Measurements from ENCODE around the gene SRP68.
"Not testable (repeated sequence)": the region's sequence is repeated elsewhere in the genome, so short reads cannot be mapped to it uniquely, and the experiment has no call there.

The SRP68 gene

GRCh38 chr17:76076765-76077583 lies 4.7 kb upstream of the SRP68 start:
- peak; percentile 55 for DNase-seq

- no peak for DNase-seq
Observed at GRCh38 chr17:76076146-76076764, 3.9 kb upstream of the SRP68 start.

- DNase-seq, result peak; percentile 50
Observed at GRCh38 chr17:76075364-76076145, 3.2 kb upstream of the SRP68 start.

GRCh38 chr17:76074390-76075363 lies 2.4 kb upstream of the SRP68 start, which contains the start of gene GALR2:
GALR2 (plus strand) TSS chr17:76074781; CDS start chr17:76074884, 103 bp downstream.
- DNase-seq, result peak; percentile 31

- peak; percentile 56 for DNase-seq
Observed at GRCh38 chr17:76071531-76072147, 678 bp downstream of the SRP68 start.

- no peak for DNase-seq
Observed at GRCh38 chr17:76065775-76066174, 6.5 kb downstream of the SRP68 start.

- peak; percentile 75 for DNase-seq
Observed at GRCh38 chr17:76063875-76064546, 8.3 kb downstream of the SRP68 start.

- not testable (repeated sequence) for DNase-seq
Observed at GRCh38 chr17:76058264-76058663, 14.1 kb downstream of the SRP68 start.

- no peak for DNase-seq
Observed at GRCh38 chr17:76056882-76057281, 15.4 kb downstream of the SRP68 start.

- no peak for DNase-seq
Observed at GRCh38 chr17:76054112-76054476, 18.2 kb downstream of the SRP68 start.

- peak; percentile 58 for DNase-seq
Observed at GRCh38 chr17:76053246-76054111, 18.8 kb downstream of the SRP68 start.

GRCh38 chr17:76051561-76051960 lies 20.8 kb downstream of the SRP68 start:
- no peak for DNase-seq

GRCh38 chr17:76050538-76051467 lies 21.5 kb downstream of the SRP68 start:
- DNase-seq, result no peak

GRCh38 chr17:76049836-76050537 lies 22.3 kb downstream of the SRP68 start:
- DNase-seq, result no peak

- DNase-seq, result no peak
Observed at GRCh38 chr17:76049239-76049638, 23.1 kb downstream of the SRP68 start.

- DNase-seq, result no peak
Observed at GRCh38 chr17:76048711-76049110, 23.6 kb downstream of the SRP68 start.

- no peak for DNase-seq
Observed at GRCh38 chr17:76048025-76048605, 24.2 kb downstream of the SRP68 start.

- no peak for DNase-seq
Observed at GRCh38 chr17:76046064-76046463, 26.3 kb downstream of the SRP68 start.
